Right atrium auricular region (tissue), 2 donors: Measurements from ENCODE around the gene RANBP3. TPM values are rescaled to one million over a fixed set of nuclear protein-coding genes. Genes with fewer than 3 reads are reported as not detected.
A peak's percentile ranks its signal among the peaks of the same experiment; 100 is the strongest.

ENCODE experiments used
- DNase-seq: peaks from one replicate; pipeline ENCODE4 v3.0.0-alpha.2; 2019; ENCODE audit warnings: low spot score
- H3K27ac ChIP-seq, 2 donors: fragments of 200-600 bp; sonication (generic); 1 replicate in 1 of 2; 2 replicates in 1 of 2; pipeline ENCODE4 v1.5.1; 2016 to 2019
- H3K27me3 ChIP-seq, 2 donors: fragments of 200-600 bp; sonication (generic); one replicate each; pipeline versions ENCODE4 v1.5.1 to v1.6.0; 2017 to 2019
- H3K36me3 ChIP-seq: fragments of 200-600 bp; sonication (generic); one replicate; pipeline ENCODE4 v1.5.1; 2016
- H3K4me1 ChIP-seq, 2 donors: fragments of 200-600 bp; sonication (generic); one replicate each; pipeline versions ENCODE4 v1.5.1 to v1.6.0; 2017 to 2019
- H3K4me3 ChIP-seq, 2 donors: fragments of 200-600 bp; sonication (generic); 1 replicate in 1 of 2; 2 replicates in 1 of 2; pipeline ENCODE4 v1.5.1; 2017 to 2019; ENCODE audit warnings: mild to moderate bottlenecking in 1 of 2, moderate library complexity in 1 of 2
- H3K9me3 ChIP-seq, 2 donors: fragments of 200-600 bp; sonication (generic); one replicate each; pipeline ENCODE4 v1.5.1; 2019
- CTCF ChIP-seq, 2 donors: fragments of 200-600 bp; sonication (generic); IDR thresholded peaks; one replicate each; pipeline ENCODE4 v1.5.1; 2019; ENCODE audit warnings: antibody characterized with exemption in 2 of 2
- total RNA-seq, 2 donors: library from RNA; depleted of rRNA; stranded (reverse); fragments of >200 nt; gene quantifications; one replicate each; pipeline ENCODE4 v1.1.0, GENCODE V29; 2016

The RANBP3 gene
- total RNA-seq, 2 donors from 2014 or later, result 53.6 to 54.7 TPM

- Histone ChIP-seq H3K27ac (peak overlapping the region in 1 of 2 donors; percentile 6), H3K27me3 (no peaks in the 10 kb centered on the region), H3K9me3 (no peaks in the 10 kb centered on the region), H3K4me3 (no peak overlapping the region), H3K4me1 (peaks cover 4 to 74% of the 10 kb centered on the region in 2 donors), H3K36me3 (peaks cover 13% of the 10 kb centered on the region)
- no peak for DNase-seq
- TF ChIP-seq CTCF (IDR thresholded peaks at IDR 0.05), result no peak
These were observed 8.5 kb downstream of the RANBP3 start for GRCh38 chr19:5969476-5969875.

DNA sequence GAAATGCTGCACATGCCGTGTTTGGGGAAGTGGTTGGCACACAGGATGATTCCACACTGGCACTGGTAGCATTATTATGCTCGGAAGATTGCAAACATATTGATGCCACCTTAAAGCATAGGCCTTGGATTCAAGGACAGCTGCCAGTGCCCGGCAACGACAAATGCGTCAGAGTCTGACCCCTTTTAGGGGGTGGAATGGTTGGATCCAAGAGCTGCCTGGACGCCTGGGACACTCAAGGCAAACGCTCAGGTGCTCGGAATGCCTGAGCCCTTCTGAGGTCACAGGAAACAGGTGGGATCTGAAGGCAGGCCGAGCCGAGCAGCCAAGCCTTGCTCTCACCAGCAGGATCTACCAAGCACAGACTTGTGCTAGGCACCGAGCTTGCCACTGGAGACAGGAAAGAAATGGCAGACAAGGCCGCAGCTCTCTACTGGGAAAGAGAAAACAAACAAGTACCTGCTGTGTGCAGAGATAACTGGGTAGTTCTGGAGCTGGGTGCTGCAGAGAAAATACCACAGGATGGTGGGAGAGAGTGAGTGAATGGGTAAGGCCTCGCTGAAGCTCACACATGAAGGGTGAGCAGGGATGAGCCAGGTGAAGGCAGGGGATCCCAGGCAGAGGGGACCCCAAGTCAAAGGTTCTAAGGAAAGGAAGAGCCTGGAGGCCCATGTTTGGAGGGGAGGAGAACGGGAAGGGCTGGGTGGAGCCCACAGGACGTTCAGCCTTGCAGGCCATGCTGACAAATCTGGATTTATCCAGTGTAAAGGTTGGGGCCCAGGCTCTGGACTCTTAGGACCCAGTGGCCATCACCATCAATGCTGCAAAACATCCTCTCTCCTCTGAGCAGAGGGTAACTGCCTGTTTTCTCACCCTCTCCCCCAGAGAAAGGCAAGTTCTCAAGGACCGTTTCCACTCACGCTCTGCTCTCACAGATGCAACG lies 9.2 kb downstream of the RANBP3 start:
- H3K27ac ChIP-seq, result peak overlapping the region; percentile 72 to 77
- H3K36me3 ChIP-seq, result peaks cover 13% of the 10 kb centered on the region
- DNase-seq, result no peak
- no peaks in the 10 kb centered on the region for H3K9me3 ChIP-seq
- H3K4me1 ChIP-seq, result peaks cover 4 to 73% of the 10 kb centered on the region in 2 donors
- TF ChIP-seq CTCF (IDR thresholded peaks at IDR 0.05), result no peak
- peak overlapping the region in 1 of 2 donors; percentile 2 for H3K4me3 ChIP-seq
- H3K27me3 ChIP-seq, result no peaks in the 10 kb centered on the region

- Histone ChIP-seq H3K9me3 (no peaks in the 10 kb centered on the region), H3K27me3 (no peaks in the 10 kb centered on the region), H3K4me3 (peak overlapping the region in 1 of 2 donors; percentile 2), H3K27ac (peak overlapping the region; percentile 72 to 77), H3K36me3 (peaks cover 6% of the 10 kb centered on the region), H3K4me1 (peaks cover 4 to 79% of the 10 kb centered on the region in 2 donors)
- peak; percentile 88 to 94 for TF ChIP-seq CTCF (IDR thresholded peaks at IDR 0.05)
- no peak for DNase-seq
These were observed 9.9 kb downstream of the RANBP3 start for GRCh38 chr19:5967994-5968430.

GRCh38 chr19:5967571-5967970 lies 10.4 kb downstream of the RANBP3 start:
- DNase-seq, result no peak
- peak overlapping the region; percentile 72 to 77 for H3K27ac ChIP-seq
- no peaks in the 10 kb centered on the region for H3K9me3 ChIP-seq
- H3K36me3 ChIP-seq, result peaks cover 1% of the 10 kb centered on the region
- no peaks in the 10 kb centered on the region for H3K27me3 ChIP-seq
- TF ChIP-seq CTCF (IDR thresholded peaks at IDR 0.05), result no peak
- H3K4me1 ChIP-seq, result peaks cover 4 to 82% of the 10 kb centered on the region in 2 donors
- no peak overlapping the region for H3K4me3 ChIP-seq

DNA sequence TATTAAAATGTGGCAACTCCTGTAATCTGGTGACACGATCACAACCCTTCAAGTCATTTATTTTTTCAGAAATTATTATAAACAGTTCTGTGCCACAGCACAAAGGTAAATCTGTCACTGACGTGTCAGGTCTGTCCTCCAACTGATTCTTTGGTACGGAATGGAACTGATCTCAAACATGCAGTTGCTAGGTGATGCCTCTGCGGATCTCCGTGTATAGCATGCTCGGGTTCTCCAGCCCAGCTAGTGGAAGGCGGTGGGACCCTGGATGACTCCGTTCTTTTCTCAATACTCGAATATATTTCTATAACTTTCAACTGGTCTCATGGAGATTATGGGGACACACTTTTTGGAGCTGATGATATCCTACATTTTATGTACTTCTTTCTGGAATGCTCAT lies 11.0 kb downstream of the RANBP3 start:
- Histone ChIP-seq H3K36me3 (no peaks in the 10 kb centered on the region), H3K4me3 (no peak overlapping the region), H3K4me1 (peaks cover 4 to 83% of the 10 kb centered on the region in 2 donors), H3K9me3 (no peaks in the 10 kb centered on the region), H3K27ac (peak overlapping the region; percentile 77 to 86), H3K27me3 (no peaks in the 10 kb centered on the region)
- DNase-seq, result no peak
- no peak for TF ChIP-seq CTCF (IDR thresholded peaks at IDR 0.05)
